NCI-H524 (cell line): ENCODE measurements around the gene BCORL1.

ENCODE experiments used
- DNase-seq, 2 experiments: peaks; one replicate each; lab custom pipeline; 2025; lab: John Stamatoyannopoulos, UW

BCORL1 gene, protein sequence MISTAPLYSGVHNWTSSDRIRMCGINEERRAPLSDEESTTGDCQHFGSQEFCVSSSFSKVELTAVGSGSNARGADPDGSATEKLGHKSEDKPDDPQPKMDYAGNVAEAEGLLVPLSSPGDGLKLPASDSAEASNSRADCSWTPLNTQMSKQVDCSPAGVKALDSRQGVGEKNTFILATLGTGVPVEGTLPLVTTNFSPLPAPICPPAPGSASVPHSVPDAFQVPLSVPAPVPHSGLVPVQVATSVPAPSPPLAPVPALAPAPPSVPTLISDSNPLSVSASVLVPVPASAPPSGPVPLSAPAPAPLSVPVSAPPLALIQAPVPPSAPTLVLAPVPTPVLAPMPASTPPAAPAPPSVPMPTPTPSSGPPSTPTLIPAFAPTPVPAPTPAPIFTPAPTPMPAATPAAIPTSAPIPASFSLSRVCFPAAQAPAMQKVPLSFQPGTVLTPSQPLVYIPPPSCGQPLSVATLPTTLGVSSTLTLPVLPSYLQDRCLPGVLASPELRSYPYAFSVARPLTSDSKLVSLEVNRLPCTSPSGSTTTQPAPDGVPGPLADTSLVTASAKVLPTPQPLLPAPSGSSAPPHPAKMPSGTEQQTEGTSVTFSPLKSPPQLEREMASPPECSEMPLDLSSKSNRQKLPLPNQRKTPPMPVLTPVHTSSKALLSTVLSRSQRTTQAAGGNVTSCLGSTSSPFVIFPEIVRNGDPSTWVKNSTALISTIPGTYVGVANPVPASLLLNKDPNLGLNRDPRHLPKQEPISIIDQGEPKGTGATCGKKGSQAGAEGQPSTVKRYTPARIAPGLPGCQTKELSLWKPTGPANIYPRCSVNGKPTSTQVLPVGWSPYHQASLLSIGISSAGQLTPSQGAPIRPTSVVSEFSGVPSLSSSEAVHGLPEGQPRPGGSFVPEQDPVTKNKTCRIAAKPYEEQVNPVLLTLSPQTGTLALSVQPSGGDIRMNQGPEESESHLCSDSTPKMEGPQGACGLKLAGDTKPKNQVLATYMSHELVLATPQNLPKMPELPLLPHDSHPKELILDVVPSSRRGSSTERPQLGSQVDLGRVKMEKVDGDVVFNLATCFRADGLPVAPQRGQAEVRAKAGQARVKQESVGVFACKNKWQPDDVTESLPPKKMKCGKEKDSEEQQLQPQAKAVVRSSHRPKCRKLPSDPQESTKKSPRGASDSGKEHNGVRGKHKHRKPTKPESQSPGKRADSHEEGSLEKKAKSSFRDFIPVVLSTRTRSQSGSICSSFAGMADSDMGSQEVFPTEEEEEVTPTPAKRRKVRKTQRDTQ (N-terminal part only)

DNA sequence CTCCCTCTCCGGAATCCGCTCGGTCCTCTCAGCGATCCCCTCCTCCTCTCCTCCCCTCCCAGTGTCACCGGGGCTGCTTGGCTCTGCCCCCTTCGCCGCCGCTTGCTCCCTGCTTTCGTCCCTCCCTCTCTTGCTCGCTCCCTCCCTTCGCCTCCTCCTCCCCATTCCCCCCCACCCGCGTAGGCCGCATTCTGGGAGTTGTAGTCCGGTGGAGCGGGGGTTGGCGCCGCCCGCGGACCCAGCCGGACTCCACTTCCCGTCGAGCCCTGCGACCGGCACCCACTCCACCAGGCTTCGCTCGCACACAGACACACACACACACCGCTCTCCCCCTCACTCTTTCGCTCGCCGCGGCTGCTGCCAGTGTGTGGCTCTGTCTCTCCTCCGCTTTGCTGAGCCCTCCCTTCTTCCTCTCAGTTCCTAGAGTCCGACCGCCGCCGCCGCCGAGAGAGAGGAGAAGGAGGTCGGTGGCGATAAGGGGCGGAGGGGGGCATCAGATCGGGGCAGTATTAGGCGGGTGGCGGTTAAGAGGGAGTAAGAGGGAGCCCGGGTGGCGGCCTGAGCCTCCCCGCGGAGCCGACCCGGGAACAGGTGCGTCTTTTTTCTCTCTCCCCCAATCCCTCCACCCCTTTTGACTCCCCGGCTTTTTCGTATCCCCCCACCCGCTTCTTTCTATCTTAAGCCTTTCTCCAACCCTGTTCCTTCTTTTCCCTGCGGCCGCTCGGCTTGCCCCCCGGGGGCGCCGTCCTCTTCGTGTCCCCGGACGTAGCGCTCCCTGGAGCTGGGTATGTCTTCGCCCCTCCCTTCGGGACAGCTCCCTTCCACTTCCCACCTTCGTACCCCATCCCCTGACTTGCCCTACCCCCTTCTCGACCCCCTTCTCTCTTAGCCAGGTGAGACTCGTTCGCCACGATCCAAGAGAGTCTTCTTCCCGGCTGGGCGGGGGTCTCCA is at the start of gene BCORL1:
Gene BCORL1, plus strand, starts transcription at position 336 of the 952 bp plus-strand sequence. CDS start 22,597 bp downstream, outside the sequence.
- DNase-seq: peak; percentile 90 to 94

DNA sequence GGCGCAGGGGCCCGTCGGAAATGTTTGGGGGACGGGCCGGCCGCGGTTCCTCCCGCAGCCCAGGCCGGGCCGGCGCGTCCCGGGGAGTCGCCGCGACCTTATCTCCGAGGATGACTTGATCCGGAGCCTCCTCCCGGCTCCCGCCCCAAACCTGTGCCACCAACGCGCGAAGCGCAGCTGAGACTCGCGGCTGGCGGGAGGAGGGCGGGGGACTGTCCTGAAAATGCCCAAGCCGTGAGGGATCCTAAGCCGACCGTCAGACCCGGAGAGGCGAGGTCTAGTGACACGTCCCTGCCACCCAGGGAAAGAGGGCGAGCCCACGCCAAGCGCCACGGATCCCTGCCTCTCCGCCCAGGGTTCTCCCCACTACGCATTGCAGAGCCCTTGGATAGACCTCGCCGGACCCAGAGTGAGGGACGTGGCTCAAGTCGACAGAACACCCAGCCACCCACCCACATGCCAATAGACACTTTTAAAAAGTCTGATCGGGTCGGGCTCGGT is 49.6 kb upstream of the BCORL1 start:
- DNase-seq: peak in 1 of 2 experiments; percentile 40

DNA sequence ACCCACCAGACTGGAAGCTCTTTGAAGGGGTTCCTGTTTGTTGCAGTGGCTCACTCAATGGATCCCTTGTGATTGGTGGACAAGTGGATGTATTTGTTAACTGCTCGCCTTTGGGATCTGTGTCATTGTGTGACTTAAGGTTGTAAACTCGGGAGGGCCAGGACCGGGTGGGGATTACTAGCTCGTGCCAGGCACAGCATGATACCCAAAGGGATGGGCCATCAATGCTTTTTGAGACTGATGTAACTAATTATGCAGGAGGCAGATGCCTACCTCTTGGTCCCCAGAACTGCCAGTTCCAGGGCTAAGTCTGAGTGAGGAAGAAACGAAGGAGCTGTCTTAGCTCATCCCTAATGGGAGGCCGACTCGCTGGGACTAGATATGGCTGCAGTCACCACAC is 48.7 kb upstream of the BCORL1 start:
- no peak for DNase-seq

GRCh38 chrX:129934461-129934860 is 48.0 kb upstream of the BCORL1 start:
- no peak for DNase-seq

- no peak for DNase-seq
These were observed 47.5 kb upstream of the BCORL1 start for GRCh38 chrX:129934952-129935351.

- no peak for DNase-seq
These were observed 44.4 kb upstream of the BCORL1 start for GRCh38 chrX:129938081-129938480.

DNA sequence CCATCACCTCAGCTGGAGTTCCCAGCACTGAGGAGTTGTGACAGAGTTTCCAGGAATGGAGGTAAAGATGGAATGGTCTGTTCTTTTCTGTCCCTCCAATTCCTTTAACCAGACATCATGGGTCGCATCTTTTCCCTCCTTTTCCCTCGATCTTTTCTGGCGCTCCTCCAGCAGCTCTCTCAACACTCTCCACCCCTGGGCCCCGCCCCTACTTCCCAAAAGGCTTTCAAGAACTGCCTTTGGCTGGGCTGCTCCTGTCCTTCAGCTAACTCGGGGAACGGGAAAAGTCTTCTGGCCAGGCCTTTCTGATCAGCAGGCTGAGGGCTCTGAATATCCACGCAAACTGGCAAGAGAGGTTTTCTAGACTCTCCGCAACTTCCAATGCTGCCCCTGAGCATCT is 42.4 kb upstream of the BCORL1 start:
- peak in 1 of 2 experiments; percentile 12 for DNase-seq

DNA sequence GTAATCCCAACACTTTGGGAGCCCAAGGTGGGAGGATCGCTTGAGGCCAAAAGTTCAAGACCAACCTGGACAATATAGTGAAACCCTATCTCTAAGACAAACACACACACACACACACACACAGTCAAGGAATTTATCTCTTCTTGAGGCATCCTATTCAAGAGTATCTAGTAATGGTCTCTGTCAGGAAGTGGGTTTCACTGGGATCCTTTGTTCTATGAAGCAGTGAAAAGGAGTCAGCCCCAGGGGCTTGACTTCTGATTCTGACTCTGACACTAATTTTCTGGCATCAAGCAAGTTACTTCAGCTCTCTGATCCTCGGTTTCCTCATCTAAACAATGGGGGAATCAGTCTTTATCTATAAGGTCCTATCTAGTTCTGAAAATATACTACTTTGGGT is 41.7 kb upstream of the BCORL1 start:
- DNase-seq: no peak

GRCh38 chrX:129945131-129945530 is 37.3 kb upstream of the BCORL1 start:
- DNase-seq: no peak

GRCh38 chrX:129953334-129953648 is 29.1 kb upstream of the BCORL1 start:
- DNase-seq: no peak

- no peak for DNase-seq
These were observed 28.6 kb upstream of the BCORL1 start for GRCh38 chrX:129953881-129954280.

DNA sequence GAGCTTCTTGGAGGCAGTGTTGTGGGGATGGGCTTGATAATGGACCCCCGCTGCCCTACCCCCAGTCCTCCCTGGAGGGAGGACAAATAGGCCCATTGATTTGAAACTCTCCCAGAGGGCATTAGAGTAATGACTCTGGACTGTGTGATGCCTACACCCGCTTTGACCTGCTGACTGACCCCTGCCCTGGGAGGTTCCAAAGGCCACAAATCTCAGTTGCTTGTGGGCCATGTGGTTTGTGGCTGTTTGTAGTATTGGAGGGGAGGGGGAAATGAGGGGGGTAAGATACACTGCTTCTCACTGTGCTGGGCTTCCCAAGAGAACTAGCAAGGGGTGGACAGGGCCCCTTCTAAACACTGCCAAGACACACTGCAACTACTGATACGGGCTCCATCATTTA is 27.6 kb upstream of the BCORL1 start:
- no peak for DNase-seq

- DNase-seq: no peak
These were observed 26.8 kb upstream of the BCORL1 start for GRCh38 chrX:129955682-129956081.

GRCh38 chrX:129956145-129956544 is 26.3 kb upstream of the BCORL1 start:
- no peak for DNase-seq

DNA sequence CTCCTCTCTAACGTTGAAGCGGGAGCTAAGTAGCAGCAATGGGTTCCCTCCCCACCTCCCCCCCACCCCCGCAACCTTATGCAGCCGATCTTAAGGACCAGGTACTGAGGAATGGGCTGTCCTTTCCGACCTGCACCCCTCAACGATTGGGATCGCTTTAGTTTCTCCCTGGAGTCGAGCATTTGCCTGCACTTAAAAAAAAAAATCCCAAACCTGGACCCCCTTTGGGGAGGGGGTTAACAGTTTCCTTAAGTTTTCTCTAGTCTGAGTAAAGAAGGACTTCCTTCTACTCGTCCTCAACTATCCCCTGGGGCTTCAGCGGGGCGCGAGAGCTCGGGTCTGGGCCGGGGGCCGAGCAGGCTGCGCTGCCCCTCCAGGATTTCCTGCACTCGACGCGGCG is 25.7 kb upstream of the BCORL1 start:
- no peak for DNase-seq

GRCh38 chrX:129957241-129958082 is 25.0 kb upstream of the BCORL1 start:
- DNase-seq: peak; percentile 25 to 66

GRCh38 chrX:129958083-129958465 is 24.4 kb upstream of the BCORL1 start:
- DNase-seq: no peak

DNA sequence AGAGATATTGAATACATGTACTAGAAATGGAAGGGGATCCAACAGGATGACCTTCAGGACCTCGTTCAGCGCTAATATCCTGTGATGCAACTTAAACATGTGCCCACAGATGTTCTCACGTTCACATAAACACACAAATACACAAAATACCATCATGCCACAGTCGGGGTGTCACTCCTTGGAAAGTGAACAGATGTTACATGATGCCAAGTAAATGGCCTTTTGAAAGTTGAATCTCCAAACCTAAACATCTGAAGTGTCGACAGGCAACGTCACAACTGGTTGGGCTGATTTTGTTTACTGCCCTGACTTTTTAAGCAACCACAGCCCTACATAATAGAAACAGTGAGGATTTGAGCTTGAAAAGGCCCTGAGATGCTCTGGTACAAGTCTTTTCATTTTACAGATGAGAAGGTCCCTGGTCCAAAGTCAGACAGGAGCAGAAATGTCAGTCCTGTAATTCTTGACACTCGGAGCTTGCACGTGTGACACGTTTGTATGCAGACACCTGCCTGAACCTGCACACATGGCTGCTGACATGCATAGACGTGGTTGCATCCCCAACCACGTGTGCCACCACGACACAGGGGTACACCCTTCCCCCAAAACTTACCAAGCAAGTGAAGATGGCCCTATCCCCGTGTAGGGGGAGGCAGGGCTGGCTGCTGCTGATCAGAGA is 23.5 kb upstream of the BCORL1 start:
- no peak for DNase-seq

DNA sequence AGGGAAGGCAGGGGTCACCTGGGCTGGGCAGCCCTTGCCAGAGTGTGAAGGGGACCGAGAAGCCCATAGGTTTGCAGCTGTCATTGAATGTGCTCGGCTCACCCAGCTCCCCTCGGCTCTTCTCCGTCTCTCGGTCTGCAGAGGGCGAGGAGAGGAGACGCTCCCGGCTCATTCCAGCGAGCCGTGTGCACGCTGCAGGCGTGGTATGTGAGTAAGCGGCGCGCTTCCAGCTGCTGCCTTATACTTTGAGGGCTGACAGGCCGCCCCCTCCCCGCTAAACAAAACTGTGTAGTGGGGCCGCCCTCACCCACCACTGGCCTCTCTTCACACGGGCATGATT is 23.0 kb upstream of the BCORL1 start:
- DNase-seq: peak in 1 of 2 experiments; percentile 40
